GM19035 (cell line): ENCODE data around the gene SV2B.

Experiments
- ATAC-seq: cut with Tn5 transposase; IDR thresholded peaks from one replicate; pipeline ENCODE4 v1.9.1; 2021; ENCODE audit not compliant: unreplicated experiment

SV2B gene

DNA sequence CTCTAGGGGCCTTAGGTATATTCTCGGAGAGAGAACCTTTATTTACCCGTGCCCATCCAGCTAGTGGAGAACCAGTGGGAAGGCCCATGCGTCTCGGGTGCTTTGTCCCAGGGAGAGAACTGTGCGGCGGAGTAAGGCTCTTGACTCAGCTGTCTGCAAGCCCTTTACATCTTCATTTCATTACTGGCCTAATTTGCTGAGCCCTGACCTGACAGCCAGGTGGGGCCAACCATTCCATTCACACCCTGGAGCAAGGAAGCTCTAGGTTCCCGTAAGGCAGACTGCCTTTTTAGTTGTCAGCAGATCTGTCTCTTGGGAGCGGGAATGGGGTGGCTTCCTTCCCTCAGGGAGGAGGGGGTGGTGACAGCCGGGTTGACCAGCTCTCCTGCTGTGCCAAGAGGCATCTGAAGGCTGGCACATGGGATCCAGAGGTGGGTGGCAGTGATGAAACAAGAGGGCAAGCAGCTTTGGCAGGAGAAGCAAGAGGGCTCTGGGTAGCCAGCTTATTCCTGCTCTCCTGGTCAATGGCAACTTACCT lies 36.4 kb downstream of the SV2B start:
- no peak for ATAC-seq

DNA sequence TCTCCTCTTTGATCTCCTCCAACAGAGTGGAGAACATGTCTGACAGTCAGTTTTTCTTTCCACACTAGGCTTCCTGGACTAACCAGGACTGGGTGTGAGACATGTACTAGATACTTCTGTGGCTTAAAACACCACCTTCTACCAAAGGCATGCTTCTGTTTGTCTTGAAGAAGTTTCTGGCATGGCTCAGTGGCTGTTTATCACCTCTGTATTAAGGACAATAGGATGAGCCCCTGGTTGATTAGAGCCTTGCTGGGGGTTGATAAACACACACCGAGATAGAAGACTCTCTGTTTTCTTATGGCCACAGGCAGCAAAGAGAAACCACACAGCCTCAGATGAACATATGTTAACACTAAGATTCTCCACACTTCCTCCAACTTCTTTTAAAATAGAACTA lies 40.5 kb downstream of the SV2B start:
- no peak for ATAC-seq

DNA sequence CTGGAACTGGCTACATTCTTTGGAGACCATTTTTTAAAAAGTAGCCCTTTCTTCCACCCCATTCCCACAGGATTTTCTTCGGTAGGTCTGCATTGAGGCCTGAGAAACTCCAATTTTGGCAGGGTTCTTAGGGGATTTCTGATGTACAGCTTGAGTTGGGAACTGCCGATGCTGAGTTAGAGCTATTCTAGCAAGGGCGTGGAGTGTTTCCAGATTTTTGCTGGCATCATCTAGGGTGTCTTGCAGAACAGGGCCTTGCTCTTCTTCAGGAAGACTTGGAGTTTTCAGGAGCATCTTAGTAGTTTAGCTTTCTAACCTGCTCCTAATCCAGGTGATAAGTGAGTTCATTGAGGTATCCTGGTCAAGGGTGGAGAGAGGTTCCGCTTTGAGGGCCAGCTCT lies 41.0 kb downstream of the SV2B start:
- ATAC-seq, result no peak

DNA sequence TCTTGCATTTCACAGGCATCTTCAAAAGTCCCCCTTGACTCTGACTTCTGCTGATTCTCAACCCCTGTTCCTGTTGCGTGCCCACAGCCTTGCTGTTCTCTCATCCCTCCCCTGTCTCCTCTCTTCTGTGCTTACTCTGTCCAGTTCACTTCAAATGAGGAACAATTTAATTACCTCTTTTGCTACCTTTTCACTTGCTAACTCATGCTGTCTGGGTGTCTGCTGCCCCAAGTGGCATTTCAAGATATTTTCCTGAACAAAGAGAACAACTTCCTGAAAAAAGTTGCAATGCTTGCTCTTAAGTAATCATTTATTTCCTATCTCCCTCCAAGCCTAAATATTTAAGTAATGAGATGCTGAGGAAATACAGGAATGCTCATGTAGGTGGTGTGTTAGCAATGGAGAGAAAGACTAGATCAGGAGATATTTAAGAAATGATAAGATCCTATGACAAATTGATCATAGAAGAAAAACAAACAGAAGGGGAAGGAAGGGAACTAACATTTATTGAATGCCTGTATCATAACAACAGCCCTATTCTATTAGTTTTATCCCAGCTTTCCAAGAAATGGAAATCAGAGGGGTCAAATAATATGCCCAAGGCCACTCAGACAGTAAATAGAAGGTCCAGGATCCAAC lies 42.2 kb downstream of the SV2B start:
- peak; percentile 67 for ATAC-seq

DNA sequence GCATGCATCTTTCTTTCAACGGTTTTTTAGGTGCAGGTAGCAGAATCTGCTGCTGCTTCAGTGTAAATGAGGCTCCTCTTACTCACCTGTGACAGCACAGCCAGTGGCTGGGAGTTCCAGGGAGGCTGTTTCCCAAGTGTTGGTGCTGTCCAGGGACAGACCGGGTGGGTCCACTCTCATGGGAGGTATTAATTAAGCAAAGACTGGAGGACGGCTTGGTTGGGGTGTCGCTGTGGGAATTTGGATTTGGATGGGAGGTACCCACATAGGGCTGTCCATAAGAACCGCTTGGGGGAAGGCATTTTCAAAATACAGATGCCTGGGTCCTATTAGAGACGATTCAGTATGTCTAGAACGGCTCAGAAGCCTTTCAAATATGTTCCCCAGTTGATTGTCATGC lies 42.9 kb downstream of the SV2B start:
- no peak for ATAC-seq

DNA sequence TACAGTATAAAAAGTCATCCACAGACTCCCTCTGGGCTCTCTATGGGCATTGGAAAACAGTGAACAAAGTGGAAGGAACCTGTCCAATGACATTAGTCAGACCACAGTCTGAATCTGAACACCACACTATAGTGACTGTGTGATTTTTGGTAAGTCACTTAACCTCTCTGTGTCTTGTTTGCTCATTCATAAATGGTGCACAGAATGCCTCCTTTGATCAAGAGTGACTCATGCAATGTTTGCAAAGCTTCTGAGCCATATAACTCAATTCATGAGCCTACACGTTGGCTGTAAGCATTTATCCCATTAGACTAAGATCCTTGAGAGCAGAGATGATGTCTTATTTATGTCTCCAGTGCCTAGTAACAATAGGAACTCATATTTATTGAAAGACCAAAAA lies 46.7 kb downstream of the SV2B start:
- ATAC-seq, result no peak

DNA sequence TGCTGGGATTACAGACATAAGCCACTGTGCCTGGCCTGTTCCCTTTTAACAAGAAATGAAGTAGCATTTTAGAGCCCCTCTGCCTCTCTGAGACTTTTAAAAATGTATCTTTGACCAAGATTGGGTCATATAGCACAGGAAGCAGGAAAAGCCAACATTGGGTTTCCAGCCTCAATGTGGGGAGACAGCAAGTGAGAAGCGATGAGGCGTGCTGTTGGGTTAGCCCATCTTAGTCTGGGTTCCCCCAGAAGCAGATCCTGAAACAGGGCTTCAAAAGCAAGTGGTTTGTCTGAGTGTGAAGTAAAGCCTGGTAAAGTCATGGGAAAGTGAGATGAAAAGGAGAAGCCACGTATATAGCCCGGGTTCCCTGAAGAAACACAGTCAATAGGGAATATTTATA lies 48.2 kb downstream of the SV2B start:
- ATAC-seq, result no peak

DNA sequence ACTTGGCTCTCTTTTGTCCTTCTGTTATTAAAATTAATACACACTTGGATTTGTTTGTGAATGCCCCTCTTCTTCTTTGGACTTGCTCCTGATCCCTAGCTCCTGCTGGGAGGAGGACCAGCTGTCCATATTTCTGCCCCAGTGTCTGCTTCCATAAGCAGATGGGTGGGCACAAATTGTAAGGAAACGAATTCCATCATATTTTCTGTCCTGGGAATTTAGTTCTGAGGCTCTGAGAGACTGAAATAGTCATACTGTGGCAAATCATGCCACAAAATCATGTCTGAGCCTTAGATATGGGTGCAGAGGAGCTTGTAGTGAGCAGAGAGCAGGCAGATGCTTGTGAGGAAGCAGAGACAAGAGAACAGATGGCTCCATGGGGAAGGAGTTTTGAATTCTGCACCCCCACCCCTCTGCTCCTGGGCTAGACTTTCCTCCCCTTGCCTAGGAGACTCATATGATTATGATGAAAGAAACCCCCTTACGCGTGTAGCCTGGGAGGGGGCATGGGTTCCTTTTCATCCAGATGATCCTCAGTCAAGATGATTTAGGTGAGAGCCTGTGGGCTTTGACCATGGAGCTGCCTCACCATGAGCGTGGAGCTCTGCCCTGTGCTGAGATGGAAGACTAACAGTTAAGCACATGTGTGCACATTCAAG lies 50.6 kb downstream of the SV2B start:
- ATAC-seq, result no peak

DNA sequence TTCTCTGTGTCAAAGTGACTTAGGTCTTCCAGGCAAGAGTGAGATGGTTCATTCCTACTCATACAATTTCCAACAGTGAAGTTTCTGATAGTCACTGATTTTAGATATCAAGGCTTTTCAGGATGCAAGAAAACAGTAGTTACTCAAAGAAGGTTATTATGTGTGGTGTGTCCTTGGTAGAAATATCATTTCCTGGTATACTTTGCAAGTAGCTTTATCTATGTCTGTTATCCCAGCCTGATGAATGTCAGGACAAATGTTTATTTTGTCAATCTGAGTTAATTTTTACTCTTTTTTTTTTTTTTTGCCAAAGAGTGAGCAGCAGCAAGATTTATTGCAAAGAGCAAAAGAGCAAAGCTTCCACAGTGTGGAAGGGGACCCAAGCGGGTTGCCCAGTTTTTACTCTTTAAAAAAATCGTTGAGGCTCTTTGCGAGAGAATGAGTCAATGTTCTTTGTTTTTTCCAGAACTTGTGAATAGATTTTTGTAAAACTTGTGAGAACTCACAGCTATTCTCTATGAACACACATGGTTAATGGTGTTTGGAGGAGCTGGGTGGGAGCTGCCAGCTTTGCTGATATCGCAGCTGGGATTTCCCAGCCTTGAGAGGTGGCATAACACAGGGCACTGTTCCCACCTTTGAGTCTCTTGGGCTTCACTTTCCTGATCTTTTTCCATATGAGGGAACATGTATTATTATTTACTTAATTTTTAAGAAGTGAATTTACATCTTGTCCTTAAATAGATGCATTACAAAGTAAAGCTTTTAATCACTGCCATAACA lies 51.9 kb downstream of the SV2B start:
- ATAC-seq, result no peak

DNA sequence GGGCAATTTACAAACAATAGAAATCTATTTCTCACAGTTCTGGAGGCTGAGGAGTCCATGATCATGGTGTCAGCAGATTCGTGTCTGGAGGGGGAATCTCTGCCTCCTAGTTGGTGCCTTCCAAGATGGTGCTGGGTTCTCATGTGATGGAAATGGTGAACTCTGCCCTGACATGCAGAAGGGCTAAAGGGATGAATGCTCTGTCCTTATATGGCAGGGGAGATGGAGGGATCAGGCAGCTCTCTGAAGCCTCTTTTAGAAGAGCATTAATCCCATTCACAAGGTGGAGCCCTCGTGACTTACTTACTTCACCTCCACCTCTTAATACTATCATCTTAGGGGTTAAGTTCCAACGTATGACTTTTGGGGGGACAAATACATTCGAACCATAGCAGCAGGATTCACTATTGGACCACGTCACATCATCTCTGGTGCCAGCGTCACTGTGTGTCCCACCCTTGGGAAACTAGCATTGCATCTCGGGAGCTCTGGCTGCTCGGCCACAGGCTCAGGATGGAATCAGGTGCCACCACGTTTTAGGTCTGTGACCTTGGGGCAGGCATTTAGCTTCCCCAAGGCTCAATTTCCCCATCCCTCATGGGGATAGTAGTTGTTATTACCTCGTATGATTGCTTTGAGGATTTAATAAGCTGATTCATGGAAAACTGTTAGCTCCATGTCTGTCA lies 53.0 kb downstream of the SV2B start:
- no peak for ATAC-seq

DNA sequence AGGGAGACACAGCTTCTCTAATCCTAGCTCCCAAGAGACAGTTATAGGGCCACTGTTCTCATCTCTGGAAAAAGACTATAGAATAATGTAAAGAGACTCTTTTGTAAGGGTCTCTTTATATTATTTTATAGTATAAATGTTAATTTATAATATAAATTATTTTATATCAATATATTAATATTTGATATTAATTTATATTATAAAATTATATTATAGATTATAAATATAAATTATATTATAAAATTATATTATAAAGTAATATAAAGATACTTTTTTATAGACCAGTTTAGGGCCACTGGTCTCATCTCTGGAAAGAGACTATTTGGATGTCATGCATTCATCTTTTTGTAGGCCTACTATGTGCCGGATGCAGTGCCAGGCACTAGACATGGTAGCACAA lies 53.9 kb downstream of the SV2B start:
- ATAC-seq, result no peak

DNA sequence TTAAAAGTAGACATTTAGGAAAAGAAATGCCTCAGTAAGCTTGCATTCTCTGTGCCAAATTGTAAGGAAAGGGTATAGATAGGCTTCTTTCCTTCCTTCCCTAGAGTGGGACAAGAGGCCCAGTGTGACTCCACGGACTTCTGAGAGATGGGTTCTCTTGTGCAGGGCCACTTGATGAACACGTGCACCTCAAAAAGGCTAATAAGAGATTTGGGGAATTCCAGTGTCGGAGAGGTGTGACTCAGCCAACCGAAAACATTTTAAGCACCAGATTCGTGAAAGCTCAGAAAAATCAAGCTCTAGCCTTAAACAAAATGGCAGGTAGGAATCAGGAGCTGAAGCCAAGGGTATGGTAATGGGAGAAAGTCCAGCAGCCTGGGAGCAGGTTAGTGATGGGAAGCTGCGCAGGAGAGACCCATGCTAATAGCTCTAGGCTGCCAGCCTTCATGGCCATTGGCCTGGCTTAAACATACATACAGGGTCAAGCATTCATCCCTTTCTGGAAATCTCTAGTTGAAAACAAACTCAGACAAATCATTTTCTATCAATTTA lies 56.2 kb downstream of the SV2B start:
- no peak for ATAC-seq

DNA sequence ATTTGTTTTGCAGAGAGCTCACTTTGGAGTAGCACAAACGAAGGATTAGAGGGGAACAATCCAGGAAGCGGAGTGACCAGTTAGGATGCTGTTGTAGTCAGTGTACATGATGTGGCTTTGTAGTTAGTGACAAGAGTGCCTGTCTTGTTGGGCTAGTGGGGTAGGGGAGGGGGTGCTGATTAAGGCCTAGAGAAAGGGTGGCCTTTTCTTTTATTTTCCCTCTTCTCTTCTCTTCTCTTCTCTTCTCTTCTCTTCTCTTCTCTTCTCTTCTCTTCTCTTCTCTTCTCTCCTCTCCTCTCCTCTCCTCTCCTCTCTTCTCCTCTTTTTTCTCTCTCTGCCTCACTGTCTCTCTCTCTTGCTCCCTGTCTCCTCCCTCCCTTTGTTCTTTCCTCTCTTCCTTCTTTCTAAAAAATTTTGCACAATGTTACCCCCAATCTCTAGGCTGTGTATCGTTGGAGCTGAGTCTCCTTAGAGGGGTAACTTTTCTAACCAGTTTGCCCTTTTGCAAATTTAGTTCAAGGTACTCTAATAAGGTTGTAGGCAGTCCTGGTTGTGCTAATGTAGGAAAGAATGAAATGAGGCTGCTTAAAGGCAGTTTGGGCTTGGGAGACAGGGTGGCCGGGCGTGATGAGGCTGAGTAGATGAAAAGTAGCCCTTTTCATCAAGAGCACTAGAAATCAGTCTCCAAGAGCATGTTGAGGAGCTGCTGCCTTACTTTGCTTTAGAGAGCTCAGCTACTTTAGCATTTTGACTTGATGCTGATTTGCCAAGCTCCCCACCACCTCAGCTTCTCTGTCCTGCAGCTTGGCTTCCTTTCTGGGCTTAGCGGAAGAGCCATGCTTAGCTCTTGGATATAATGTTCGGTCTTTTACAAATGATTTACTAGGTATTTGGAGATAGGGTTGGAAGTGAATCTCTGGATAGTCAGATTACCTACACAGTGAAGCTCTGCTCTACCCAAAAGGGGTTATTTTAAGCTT lies 58.6 kb downstream of the SV2B start:
- no peak for ATAC-seq

DNA sequence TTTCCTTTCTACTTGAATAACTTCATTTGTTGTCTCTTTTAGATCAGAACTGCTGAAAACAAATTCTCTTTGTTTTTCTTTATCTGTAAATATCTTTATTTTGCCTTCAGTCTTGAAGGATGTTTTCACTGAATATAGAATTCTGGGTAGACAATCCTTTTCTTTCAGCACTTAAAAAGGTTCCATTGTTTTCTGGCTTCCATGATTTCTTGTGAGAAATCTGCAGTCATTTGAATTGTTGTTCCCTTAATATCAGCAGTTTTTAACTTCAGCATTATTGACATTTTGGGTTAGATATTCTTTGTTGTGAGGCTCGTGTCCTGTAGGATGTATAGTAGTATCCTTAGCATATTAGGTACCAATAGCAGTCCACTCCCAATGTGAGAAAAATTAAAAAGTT lies 65.8 kb downstream of the SV2B start:
- ATAC-seq, result no peak

DNA sequence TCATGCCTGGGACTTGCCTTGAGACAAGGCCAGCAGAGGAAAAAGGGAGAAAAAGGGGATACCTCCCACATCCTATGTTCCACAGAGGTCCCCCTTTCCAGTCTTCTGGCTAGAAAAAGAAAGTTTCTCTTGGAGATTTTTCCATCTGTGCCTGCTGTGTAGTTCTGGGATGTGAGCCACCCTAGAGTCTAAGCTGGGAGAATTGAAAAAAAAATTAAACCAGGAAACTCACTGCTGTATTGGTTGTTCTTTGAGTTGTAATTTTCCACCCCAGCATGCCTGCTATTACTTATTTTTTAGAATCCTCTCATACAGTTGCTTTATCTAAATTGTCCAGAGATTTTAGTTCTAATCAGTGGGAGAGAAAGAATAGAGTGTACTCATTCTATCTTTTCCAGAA lies 68.4 kb downstream of the SV2B start:
- no peak for ATAC-seq

DNA sequence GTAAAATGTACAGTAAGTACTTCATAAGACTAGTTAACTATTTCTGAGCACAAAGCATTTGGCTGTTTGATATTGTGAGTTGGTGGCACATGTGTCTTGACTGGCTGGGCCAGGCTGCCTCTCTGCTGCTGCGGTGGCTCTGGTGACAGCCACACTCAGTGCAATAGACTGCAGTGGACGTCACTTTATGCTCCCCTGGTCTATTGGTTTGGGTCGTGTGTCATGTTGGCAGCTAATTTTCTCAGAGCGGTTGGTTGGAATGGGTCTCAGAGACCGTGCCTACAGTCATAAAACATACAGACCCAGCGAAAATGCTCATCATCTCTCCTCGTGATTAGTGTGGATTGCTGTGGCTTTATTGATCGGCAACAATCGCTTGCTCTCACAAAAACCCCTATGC lies 71.3 kb downstream of the SV2B start:
- ATAC-seq, result no peak

DNA sequence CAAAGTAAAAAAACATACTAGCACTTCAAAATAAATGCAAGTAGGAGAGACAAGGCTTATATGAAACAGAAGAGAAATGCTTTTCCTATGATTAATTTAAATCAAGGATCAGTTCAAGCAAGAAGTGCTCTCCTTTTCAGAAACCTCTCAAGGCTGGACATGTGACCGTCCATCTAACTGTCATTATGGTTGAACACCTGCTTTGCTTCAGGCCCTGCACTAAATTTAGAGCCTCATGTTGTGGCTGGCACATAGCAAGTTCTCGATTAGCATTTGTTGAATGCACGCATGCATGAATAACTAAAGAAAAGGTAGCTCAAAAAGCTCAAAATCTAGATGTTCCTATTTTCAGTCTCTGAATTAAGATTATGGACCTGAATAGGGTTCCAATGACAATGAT lies 82.0 kb downstream of the SV2B start:
- no peak for ATAC-seq

DNA sequence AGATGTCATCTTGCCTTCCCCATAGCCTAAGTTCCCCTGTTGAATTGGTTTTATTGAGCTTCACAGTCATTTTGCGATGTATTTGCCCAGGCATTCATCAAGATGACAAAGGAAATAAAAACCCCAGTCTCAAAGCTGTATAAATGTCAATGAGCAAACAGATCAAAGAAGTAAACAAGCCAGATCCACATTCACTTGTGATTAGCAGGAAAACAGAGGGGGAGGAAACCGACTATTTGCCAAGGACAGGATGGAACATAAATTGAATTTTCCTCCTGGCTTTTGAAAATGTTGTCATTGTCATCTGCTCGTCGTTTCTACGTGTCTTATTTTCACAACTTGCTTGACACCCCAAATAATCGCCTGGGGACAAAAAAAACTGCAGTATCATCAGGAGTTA lies 83.5 kb downstream of the SV2B start:
- no peak for ATAC-seq

DNA sequence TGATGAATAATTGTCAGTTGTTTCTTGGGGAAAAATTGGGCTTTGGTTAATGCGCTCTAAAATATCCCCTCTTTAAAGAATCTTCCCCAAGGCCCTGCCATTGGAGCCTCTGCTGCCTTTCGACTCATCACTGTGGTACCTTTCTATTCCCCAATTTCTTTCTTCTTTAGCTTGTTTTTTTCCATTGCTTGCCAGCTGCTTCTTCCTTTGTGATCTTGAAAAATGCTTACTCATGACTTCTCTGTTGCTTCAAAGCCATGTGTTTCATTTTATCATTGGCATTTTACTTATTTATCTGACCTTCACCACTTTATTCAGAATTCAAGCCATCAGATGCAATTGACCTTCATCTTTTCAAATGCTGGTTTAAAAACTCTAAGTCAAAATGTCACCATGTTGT lies 84.4 kb downstream of the SV2B start:
- ATAC-seq, result no peak
